HCT116 (cell line): ENCODE measurements around the gene CFAP119. TPM values are rescaled to one million over a fixed set of nuclear protein-coding genes. Genes with fewer than 3 reads are reported as not detected.

Experiments
- ATAC-seq: fragments of 200-7000 bp; cut with Tn5 transposase; 2 replicates; pipeline ENCODE4 v1.9.1; 2020; ENCODE audit warnings: mild to moderate bottlenecking, moderate library complexity
- BruUV-seq: library from RNA; stranded (reverse); fragments of 400-500 nt; replicated peaks from 2 replicates; lab custom pipeline; 2021; lab: Mats Ljungman, UMichigan
- CTCF ChIA-PET: fragments of 300-600 bp; sonication (Branson Sonifier 250); formaldehyde crosslinking; loops from one replicate; lab custom pipeline; 2021; ENCODE audit warnings: antibody characterized with exemption; lab: Charles Lee
- POLR2A ChIA-PET: fragments of 300-600, 350-600 bp; sonication (Branson Sonifier 250); formaldehyde crosslinking; loops from one replicate; lab custom pipeline; 2021; ENCODE audit warnings: antibody characterized with exemption; lab: Charles Lee
- RAD21 ChIA-PET, 2 experiments: fragments of 300-600 bp; sonication (Branson Sonifier 250); formaldehyde crosslinking; loops; one replicate each; lab custom pipeline; 2023; ENCODE audit warnings: low total read pairs in 2 of 2; ENCODE audit not compliant: uncharacterized antibody in 2 of 2, unreplicated experiment in 2 of 2, low non-redundant PET in 1 of 2; lab: Charles Lee
- DNase-seq: peaks from one replicate; pipeline ENCODE4 v3.0.0-alpha.2; 2010; ENCODE audit warnings: low read depth, low spot score
- H2AFZ ChIP-seq: fragments of 200-600 bp; shearing (Covaris generic), sonication (generic); 2 replicates; pipeline ENCODE4 v1.6.1; 2017; ENCODE audit warnings: low read depth, mixed run types, mixed read lengths, antibody characterized with exemption, low read length; ENCODE audit not compliant: poor library complexity, severe bottlenecking
- H3K27ac ChIP-seq: 2 replicates; pipeline ENCODE4 v1.5.1; 2012; ENCODE audit warnings: low read depth, low read length
- H3K27me3 ChIP-seq: fragments of 200-600 bp; sonication (generic); 2 replicates; pipeline ENCODE4 v1.6.1; 2016; ENCODE audit warnings: mixed run types, low read length, mixed read lengths; ENCODE audit not compliant: insufficient read depth
- H3K36me3 ChIP-seq, 2 experiments: fragments of 200-500 bp in 1 of 2; fragments of 200-600 bp in 1 of 2; sonication (Bioruptor generic) in 1 of 2; sonication (generic) in 1 of 2; 2 replicates each; pipeline versions ENCODE4 v1.5.1 to v1.6.1; 2014 to 2016; ENCODE audit warnings: low read length in 2 of 2, inconsistent platforms in 1 of 2, mixed read lengths in 1 of 2, mixed run types in 1 of 2; ENCODE audit not compliant: insufficient read depth in 2 of 2, control insufficient read depth in 1 of 2
- H3K4me1 ChIP-seq, 2 experiments: fragments of 200-600 bp in 1 of 2; sonication (generic) in 1 of 2; 2 replicates each; pipeline versions ENCODE4 v1.5.1 to v1.6.1; 2012 to 2017; ENCODE audit warnings: low read length in 2 of 2, inconsistent platforms in 1 of 2, mild to moderate bottlenecking in 1 of 2, mixed read lengths in 1 of 2, mixed run types in 1 of 2, moderate library complexity in 1 of 2; ENCODE audit not compliant: insufficient read depth in 2 of 2, control insufficient read depth in 1 of 2
- H3K4me2 ChIP-seq: fragments of 200-600 bp; sonication (generic); 2 replicates; pipeline ENCODE4 v1.6.1; 2017; ENCODE audit warnings: mixed run types, low read length, mixed read lengths
- H3K4me3 ChIP-seq, 2 experiments: fragments of 200-600 bp in 1 of 2; sonication (generic) in 1 of 2; replicated peaks in 1 of 2; 2 replicates each; pipeline ENCODE4 v1.5.1; 2011 to 2016; ENCODE audit warnings: low read length in 2 of 2, control low read depth in 1 of 2, low read depth in 1 of 2, mild to moderate bottlenecking in 1 of 2, mixed read lengths in 1 of 2, mixed run types in 1 of 2
- H3K79me2 ChIP-seq: fragments of 200-600 bp; sonication (generic); 2 replicates; pipeline ENCODE4 v1.6.1; 2017; ENCODE audit warnings: mild to moderate bottlenecking, mixed run types, low read length, moderate library complexity, mixed read lengths; ENCODE audit not compliant: insufficient read depth
- H3K9ac ChIP-seq: fragments of 200-600 bp; sonication (generic); 2 replicates; pipeline ENCODE4 v1.6.1; 2016; ENCODE audit warnings: low read length, mixed read lengths
- H3K9me2 ChIP-seq: fragments of 200-600 bp; sonication (generic), shearing (Covaris generic); 2 replicates; pipeline ENCODE4 v1.6.1; 2017; ENCODE audit warnings: mixed run types, mild to moderate bottlenecking, moderate library complexity; ENCODE audit not compliant: insufficient read depth
- H3K9me3 ChIP-seq, 2 experiments: fragments of 200-500 bp in 1 of 2; fragments of 200-600 bp in 1 of 2; sonication (Bioruptor generic) in 1 of 2; sonication (generic) in 1 of 2; 2 replicates each; pipeline ENCODE4 v1.6.1; 2014 to 2017; ENCODE audit warnings: low read length in 2 of 2, mixed read lengths in 2 of 2, inconsistent platforms in 1 of 2, low read depth in 1 of 2, mild to moderate bottlenecking in 1 of 2, mixed run types in 1 of 2, moderate library complexity in 1 of 2; ENCODE audit not compliant: control insufficient read depth in 1 of 2, insufficient read depth in 1 of 2
- H4K20me1 ChIP-seq: fragments of 200-600 bp; sonication (generic), shearing (Covaris generic); 2 replicates; pipeline ENCODE4 v1.6.1; 2017; ENCODE audit warnings: mixed run types, mild to moderate bottlenecking, moderate library complexity; ENCODE audit not compliant: insufficient read depth
- CEBPB ChIP-seq: IDR thresholded peaks from 2 replicates; pipeline ENCODE4 v1.6.1; 2012; ENCODE audit warnings: low read depth
- EGR1 ChIP-seq: IDR thresholded peaks from 2 replicates; pipeline ENCODE4 v1.6.1; 2012; ENCODE audit warnings: low read depth
- EZH2 ChIP-seq: fragments of 200-600 bp; sonication (generic); IDR thresholded peaks from 2 replicates; pipeline ENCODE4 v1.6.1; 2017; ENCODE audit warnings: antibody characterized with exemption, mixed run types
- JUND ChIP-seq: IDR thresholded peaks from 2 replicates; pipeline ENCODE4 v1.6.1; 2012
- POLR2AphosphoS5 ChIP-seq: IDR thresholded peaks from 2 replicates; pipeline ENCODE4 v1.6.1; 2011; ENCODE audit warnings: mild to moderate bottlenecking, low read depth, low read length, moderate library complexity
- SP1 ChIP-seq: IDR thresholded peaks from 2 replicates; pipeline ENCODE4 v1.6.1; 2012; ENCODE audit warnings: low read depth
- ZFX ChIP-seq: fragments of 450-650 bp; IDR thresholded peaks from 2 replicates; pipeline ENCODE4 v1.6.1; 2017
- intact Hi-C: fragments of 100-400 bp; cut with micrococcal nuclease; formaldehyde crosslinking; loops from 2 replicates; pipeline ENCODE4 v1.10.0; 2022
- total RNA-seq: library from RNA; stranded (reverse); gene quantifications from one replicate; pipeline ENCODE4 v1.2.1, GENCODE V29; 2021; ENCODE audit not compliant: unreplicated experiment

Gene CFAP119
- total RNA-seq, 1 experiment from 2014 or later, result 12.6 TPM

DNA sequence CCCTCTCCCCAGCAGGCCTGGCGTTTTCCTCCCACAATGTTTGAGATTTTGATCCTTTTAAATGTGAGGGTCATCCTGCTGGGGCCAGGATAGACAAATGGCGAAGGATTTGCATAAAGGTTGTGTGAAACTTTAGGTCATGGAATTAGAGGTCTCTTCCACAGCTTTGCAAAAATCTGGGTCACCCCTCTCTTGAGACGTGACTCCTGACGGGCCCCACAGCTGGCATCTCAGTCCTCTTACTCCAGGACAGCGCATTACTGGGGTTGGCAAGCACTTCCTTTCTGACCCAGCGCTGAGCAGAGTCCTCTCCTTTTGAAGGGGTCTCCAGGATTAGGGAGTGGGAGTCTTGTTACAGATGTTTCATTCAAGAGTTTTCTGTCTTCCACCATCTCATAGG lies 17.7 kb upstream of the CFAP119 start:
- no peak overlapping the region for H3K4me3 ChIP-seq
- DNase-seq, result no peak
- H3K79me2 ChIP-seq, result peaks cover 1% of the 10 kb centered on the region; the same call in 1 of the 2 replicates
- H3K4me1 ChIP-seq, result peaks cover 0 to 11% of the 10 kb centered on the region in 2 experiments; a peak in 2 of 4 replicates
- no TSS peak for BruUV-seq
- H3K27ac ChIP-seq, result no peak overlapping the region
- ChIA-PET CTCF (no interaction called here), POLR2A (no interaction called here), RAD21 (no interaction called here)
- intact Hi-C loops, result no loop called here
- H3K9ac ChIP-seq, result no peak overlapping the region
- no peaks in the 10 kb centered on the region for H4K20me1 ChIP-seq
- peaks cover 9 to 14% of the 10 kb centered on the region in 2 experiments; a peak in 3 of 4 replicates for H3K36me3 ChIP-seq
- no peak overlapping the region for H2AFZ ChIP-seq
- TF ChIP-seq CEBPB (no peak), EZH2 (no peak), EGR1 (no peak), ZFX (no peak), SP1 (no peak)
- no peak for ATAC-seq
- H3K9me3 ChIP-seq, result no peaks in the 10 kb centered on the region
- H3K9me2 ChIP-seq, result no peaks in the 10 kb centered on the region
- no peaks in the 10 kb centered on the region for H3K27me3 ChIP-seq
- H3K4me2 ChIP-seq, result no peak overlapping the region

DNA sequence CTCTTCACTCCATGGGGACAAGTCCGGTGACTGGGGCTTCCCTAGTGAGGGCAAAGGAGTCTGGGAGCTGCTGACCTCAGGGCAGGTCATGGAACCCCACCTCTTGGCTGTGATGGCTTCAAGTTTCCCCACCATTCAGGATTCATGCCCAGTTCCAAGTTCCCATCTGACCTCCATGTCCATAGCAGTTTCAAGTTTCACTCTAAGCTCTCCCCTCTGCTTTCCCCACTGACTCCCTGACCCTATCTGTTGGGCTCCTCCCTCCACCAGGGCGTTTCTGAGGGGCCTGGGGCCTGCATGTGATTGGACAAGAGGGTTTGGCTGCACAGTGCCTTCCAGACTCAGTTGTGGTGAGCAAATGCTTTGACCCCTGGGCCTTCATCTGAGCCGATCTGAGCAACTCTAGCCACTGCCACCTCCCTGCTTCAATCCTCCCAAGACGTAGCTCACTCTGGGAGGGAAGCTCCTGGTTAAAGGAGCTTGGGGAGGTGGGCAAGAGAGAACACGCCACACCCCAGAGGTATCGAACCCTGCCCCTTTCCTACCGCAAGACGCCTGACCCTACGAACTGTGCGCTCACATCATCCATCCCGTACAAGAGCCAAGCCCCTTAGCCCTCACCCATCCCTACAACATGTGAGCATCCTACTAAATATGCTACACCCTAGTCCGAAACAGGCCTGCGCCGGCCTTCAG lies 16.8 kb upstream of the CFAP119 start:
- H4K20me1 ChIP-seq, result no peaks in the 10 kb centered on the region
- POLR2A ChIA-PET, result no interaction called here
- CTCF ChIA-PET, result interaction anchor here (0.9 kb wide), 1 partner anchor 31 kb away, joined by 4 read pairs; the partner anchor contains the start of gene PHKG2
- no peak overlapping the region for H2AFZ ChIP-seq
- no peaks in the 10 kb centered on the region for H3K9me3 ChIP-seq
- peaks cover 0 to 11% of the 10 kb centered on the region in 2 experiments; a peak in 2 of 4 replicates for H3K4me1 ChIP-seq
- no peak overlapping the region for H3K4me2 ChIP-seq
- no peak for DNase-seq
- RAD21 ChIA-PET, result no interaction called here
- no peaks in the 10 kb centered on the region for H3K9me2 ChIP-seq
- intact Hi-C loops, result no loop called here
- H3K27ac ChIP-seq, result no peak overlapping the region
- no peaks in the 10 kb centered on the region for H3K79me2 ChIP-seq
- no peak overlapping the region for H3K4me3 ChIP-seq
- no peak for ATAC-seq
- H3K27me3 ChIP-seq, result no peaks in the 10 kb centered on the region
- no TSS peak for BruUV-seq
- TF ChIP-seq JUND (no peak), POLR2AphosphoS5 (peak; percentile 9; the same call in 1 of the 2 replicates)
- H3K9ac ChIP-seq, result no peak overlapping the region
- peaks cover 12 to 21% of the 10 kb centered on the region in 2 experiments; a peak in 3 of 4 replicates for H3K36me3 ChIP-seq
